Thoracic aorta (tissue), 2 donors: ENCODE data around the gene FNDC7. TPM values are rescaled to one million over a fixed set of nuclear protein-coding genes. Genes with fewer than 3 reads are reported as not detected.

Source experiments
- ATAC-seq: fragments of 150-250 bp; one replicate; pipeline ENCODE4 v1.8.0; 2017; ENCODE audit warnings: low read depth; ENCODE audit not compliant: insufficient number of reproducible peaks, low FRiP score
- DNase-seq: peaks from one replicate; pipeline ENCODE4 v3.0.0-alpha.2; 2020; ENCODE audit warnings: low spot score
- H3K27ac ChIP-seq, 2 donors: fragments of 200-600 bp; sonication (generic); 1 replicate in 1 of 2; 2 replicates in 1 of 2; pipeline ENCODE4 v1.5.1; 2016; ENCODE audit warnings: mild to moderate bottlenecking in 2 of 2, moderate library complexity in 2 of 2
- H3K27me3 ChIP-seq: fragments of 200-600 bp; sonication (generic); replicated peaks from 2 replicates; pipeline ENCODE4 v1.6.0; 2016; ENCODE audit warnings: mild to moderate bottlenecking; ENCODE audit not compliant: insufficient read depth
- H3K36me3 ChIP-seq: fragments of 200-600 bp; sonication (generic); one replicate; pipeline ENCODE4 v1.5.1; 2016
- H3K4me1 ChIP-seq, 2 donors: fragments of 200-600 bp; sonication (generic); 1 replicate in 1 of 2; 2 replicates in 1 of 2; pipeline versions ENCODE4 v1.5.1 to v1.6.0; 2016; ENCODE audit warnings: low read depth in 2 of 2, mild to moderate bottlenecking in 1 of 2; ENCODE audit not compliant: control insufficient read depth in 1 of 2
- H3K4me3 ChIP-seq: fragments of 200-600 bp; sonication (generic); 2 replicates; pipeline ENCODE4 v1.5.1; 2016; ENCODE audit warnings: mild to moderate bottlenecking
- H3K9me3 ChIP-seq: fragments of 200-600 bp; sonication (generic); 2 replicates; pipeline ENCODE4 v1.5.1; 2016
- CTCF ChIP-seq: fragments of 200-600 bp; sonication (generic); IDR thresholded peaks from one replicate; pipeline ENCODE4 v1.5.1; 2019; ENCODE audit warnings: antibody characterized with exemption
- total RNA-seq, 2 donors: library from RNA; depleted of rRNA; stranded (reverse); fragments of >200 nt; gene quantifications; one replicate each; pipeline versions ENCODE4 v1.1.0 to v1.2.3, GENCODE V29; 2016

The FNDC7 gene
- total RNA-seq, 2 donors from 2014 or later, result not detected

- H3K27me3 ChIP-seq, result no peaks in the 10 kb centered on the region
- ATAC-seq, result no peak
- peaks cover under 1 to 9% of the 10 kb centered on the region in 2 donors for H3K4me1 ChIP-seq
- H3K9me3 ChIP-seq, result no peaks in the 10 kb centered on the region
- no peak overlapping the region for H3K4me3 ChIP-seq
- DNase-seq, result no peak
- no peak for TF ChIP-seq CTCF
- H3K36me3 ChIP-seq, result peaks cover 20% of the 10 kb centered on the region
- H3K27ac ChIP-seq, result no peak overlapping the region
Observed at GRCh38 chr1:108753363-108753762, 40.7 kb downstream of the FNDC7 start.

GRCh38 chr1:108758796-108759195, 46.1 kb downstream of the FNDC7 start:
- Histone ChIP-seq H3K27me3 (no peaks in the 10 kb centered on the region), H3K4me1 (no peaks in the 10 kb centered on the region), H3K27ac (no peak overlapping the region), H3K4me3 (no peak overlapping the region), H3K9me3 (no peaks in the 10 kb centered on the region), H3K36me3 (peaks cover 38% of the 10 kb centered on the region)
- TF ChIP-seq CTCF, result no peak
- ATAC-seq, result no peak
- no peak for DNase-seq

- Histone ChIP-seq H3K27ac (no peak overlapping the region), H3K9me3 (no peaks in the 10 kb centered on the region), H3K4me3 (no peak overlapping the region), H3K36me3 (peaks cover 31% of the 10 kb centered on the region), H3K27me3 (no peaks in the 10 kb centered on the region), H3K4me1 (no peaks in the 10 kb centered on the region)
- ATAC-seq (no peak), DNase-seq (no peak)
- no peak for TF ChIP-seq CTCF
Observed at GRCh38 chr1:108767115-108767514, 54.4 kb downstream of the FNDC7 start.

GRCh38 chr1:108767708-108768107, 55.0 kb downstream of the FNDC7 start:
- no peaks in the 10 kb centered on the region for H3K27me3 ChIP-seq
- H3K9me3 ChIP-seq, result no peaks in the 10 kb centered on the region
- no peak overlapping the region for H3K4me3 ChIP-seq
- DNase-seq (no peak), ATAC-seq (no peak)
- H3K36me3 ChIP-seq, result peaks cover 31% of the 10 kb centered on the region
- no peak overlapping the region for H3K27ac ChIP-seq
- no peaks in the 10 kb centered on the region for H3K4me1 ChIP-seq
- TF ChIP-seq CTCF, result no peak

GRCh38 chr1:108777839-108778238, 65.1 kb downstream of the FNDC7 start:
- Histone ChIP-seq H3K27ac (no peak overlapping the region), H3K4me3 (no peak overlapping the region), H3K9me3 (no peaks in the 10 kb centered on the region), H3K4me1 (no peaks in the 10 kb centered on the region), H3K36me3 (peaks cover 29% of the 10 kb centered on the region), H3K27me3 (no peaks in the 10 kb centered on the region)
- TF ChIP-seq CTCF, result no peak
- ATAC-seq (no peak), DNase-seq (no peak)
